Panc1 (cell line): ENCODE data around the gene RER1. TPM values are rescaled to one million over a fixed set of nuclear protein-coding genes. Genes with fewer than 3 reads are reported as not detected.

Experiments
- ATAC-seq: fragments of 200-7000 bp; cut with Tn5 transposase; 2 replicates; pipeline ENCODE4 v1.9.1; 2020; ENCODE audit warnings: mild to moderate bottlenecking, moderate library complexity
- BruUV-seq: library from RNA; stranded (reverse); fragments of 400-500 nt; replicated peaks from 2 replicates; lab custom pipeline; 2021; lab: Mats Ljungman, UMichigan
- CTCF ChIA-PET: fragments of 300-600 bp; sonication (Branson Sonifier 250); formaldehyde crosslinking; loops from one replicate; lab custom pipeline; 2022; ENCODE audit warnings: antibody characterized with exemption; lab: Charles Lee
- POLR2A ChIA-PET: fragments of 300-600 bp; sonication (Branson Sonifier 250); formaldehyde crosslinking; loops from one replicate; lab custom pipeline; 2022; ENCODE audit warnings: antibody characterized with exemption; lab: Charles Lee
- DNase-seq: peaks from one replicate; pipeline ENCODE4 v3.0.0-alpha.2; 2010; ENCODE audit warnings: low read depth, low spot score
- H3K27ac ChIP-seq: 2 replicates; pipeline ENCODE4 v1.5.1; 2011; ENCODE audit warnings: mild to moderate bottlenecking, low read length, inconsistent platforms
- H3K27me3 ChIP-seq: fragments of 200-500 bp; sonication (Bioruptor generic); 2 replicates; pipeline ENCODE4 v1.6.0; 2014; ENCODE audit warnings: low read length, inconsistent platforms; ENCODE audit not compliant: control insufficient read depth, insufficient read depth
- H3K36me3 ChIP-seq: fragments of 200-500 bp; sonication (Bioruptor generic); 2 replicates; pipeline ENCODE4 v1.5.1; 2014; ENCODE audit warnings: inconsistent platforms, mild to moderate bottlenecking, low read length, moderate library complexity; ENCODE audit not compliant: control insufficient read depth, insufficient read depth
- H3K4me1 ChIP-seq: 2 replicates; pipeline ENCODE4 v1.5.1; 2011; ENCODE audit warnings: inconsistent platforms, mild to moderate bottlenecking, low read length, moderate library complexity; ENCODE audit not compliant: control insufficient read depth, insufficient read depth
- H3K4me3 ChIP-seq, 2 experiments: 2 replicates each; pipeline ENCODE4 v1.5.1; 2011 to 2012; ENCODE audit warnings: low read depth in 2 of 2, low read length in 2 of 2, mild to moderate bottlenecking in 2 of 2, inconsistent platforms in 1 of 2, moderate library complexity in 1 of 2
- H3K9me3 ChIP-seq: fragments of 200-500 bp; sonication (Bioruptor generic); 2 replicates; pipeline ENCODE4 v1.5.1; 2014; ENCODE audit warnings: low read depth, mild to moderate bottlenecking, inconsistent platforms, low read length, moderate library complexity; ENCODE audit not compliant: control insufficient read depth, insufficient read depth
- POLR2AphosphoS5 ChIP-seq: IDR thresholded peaks from 2 replicates; pipeline ENCODE4 v1.6.1; 2012; ENCODE audit warnings: mild to moderate bottlenecking, low read depth, low read length, moderate library complexity
- REST ChIP-seq, 2 experiments: IDR thresholded peaks; 2 replicates each; pipeline ENCODE4 v1.6.1; 2011 to 2012; ENCODE audit warnings: low read depth in 2 of 2, control low read depth in 1 of 2, low read length in 1 of 2, mild to moderate bottlenecking in 1 of 2, moderate library complexity in 1 of 2; ENCODE audit not compliant: insufficient read depth in 1 of 2
- SIN3A ChIP-seq: IDR thresholded peaks from 2 replicates; pipeline ENCODE4 v1.6.1; 2012; ENCODE audit warnings: low read depth, mild to moderate bottlenecking, low read length, moderate library complexity, borderline replicate concordance; ENCODE audit not compliant: insufficient read depth
- TCF7L2 ChIP-seq: IDR thresholded peaks from 2 replicates; pipeline ENCODE4 v1.6.1; 2011; ENCODE audit warnings: mild to moderate bottlenecking, low read depth, low read length, inconsistent platforms
- in situ Hi-C: cut with HindIII; loops from 2 replicates; pipeline ENCODE4 v1.10.0; 2016; ENCODE audit warnings: low sequenced_read_pairs, low pct_unique_long_range_greater_than_20kb
- intact Hi-C: fragments of 100-400 bp; cut with micrococcal nuclease; formaldehyde crosslinking; loops from one replicate; pipeline ENCODE4 v1.10.0; 2022; ENCODE audit not compliant: unreplicated experiment
- total RNA-seq: library from RNA; stranded (reverse); gene quantifications from one replicate; pipeline ENCODE4 v1.2.1, GENCODE V29; 2021; ENCODE audit not compliant: unreplicated experiment
- TF ChIP-seq, protein P1 (sequence below): fragments of 450-650 bp; IDR thresholded peaks from 2 replicates; pipeline ENCODE4 v1.5.1; 2017; ENCODE audit warnings: mild to moderate bottlenecking

RER1 gene
- total RNA-seq, 1 experiment from 2014 or later: 235 TPM

GRCh38 chr1:2350911-2351655 is 40.6 kb upstream of the RER1 start:
- POLR2A ChIA-PET: no interaction called here

GRCh38 chr1:2351723-2352122 is 39.9 kb upstream of the RER1 start:
- Histone ChIP-seq H3K27me3 (no peaks in the 10 kb centered on the region), H3K4me3 (no peak overlapping the region), H3K9me3 (no peaks in the 10 kb centered on the region), H3K27ac (no peak overlapping the region), H3K36me3 (no peaks in the 10 kb centered on the region), H3K4me1 (no peaks in the 10 kb centered on the region)
- intact Hi-C loops: no loop called here
- POLR2A ChIA-PET: no interaction called here
- no TSS peak for BruUV-seq
- CTCF ChIA-PET: interaction anchor here (0.5 kb wide), 1 partner anchor 42 kb away, joined by 3 read pairs; no protein-coding TSS in a partner anchor
- no peak for DNase-seq
- in situ Hi-C loops: no loop called here
- TF ChIP-seq SIN3A (no peak), REST (IDR thresholded peaks at IDR 0.05; ENCODE audit: insufficient read depth in 1 of 2, low read depth in 2 of 2, low read length in 1 of 2) (no peak)
- ATAC-seq: no peak

More at GRCh38 chr1:2350911-2351655, 40.6 kb upstream of the RER1 start:
- ATAC-seq (no peak), DNase-seq (no peak)
- CTCF ChIA-PET: interaction anchor here (0.5 kb wide), 1 partner anchor 42 kb away, joined by 3 read pairs; no protein-coding TSS in a partner anchor
- no peaks in the 10 kb centered on the region for H3K27me3 ChIP-seq
- no peaks in the 10 kb centered on the region for H3K36me3 ChIP-seq
- in situ Hi-C loops (no loop called here), intact Hi-C loops (no loop called here)
- no peak overlapping the region for H3K4me3 ChIP-seq
- BruUV-seq: no TSS peak
- H3K27ac ChIP-seq: no peak overlapping the region
- H3K4me1 ChIP-seq: no peaks in the 10 kb centered on the region
- TF ChIP-seq SIN3A: no peak
- TF ChIP-seq, protein P1, sequence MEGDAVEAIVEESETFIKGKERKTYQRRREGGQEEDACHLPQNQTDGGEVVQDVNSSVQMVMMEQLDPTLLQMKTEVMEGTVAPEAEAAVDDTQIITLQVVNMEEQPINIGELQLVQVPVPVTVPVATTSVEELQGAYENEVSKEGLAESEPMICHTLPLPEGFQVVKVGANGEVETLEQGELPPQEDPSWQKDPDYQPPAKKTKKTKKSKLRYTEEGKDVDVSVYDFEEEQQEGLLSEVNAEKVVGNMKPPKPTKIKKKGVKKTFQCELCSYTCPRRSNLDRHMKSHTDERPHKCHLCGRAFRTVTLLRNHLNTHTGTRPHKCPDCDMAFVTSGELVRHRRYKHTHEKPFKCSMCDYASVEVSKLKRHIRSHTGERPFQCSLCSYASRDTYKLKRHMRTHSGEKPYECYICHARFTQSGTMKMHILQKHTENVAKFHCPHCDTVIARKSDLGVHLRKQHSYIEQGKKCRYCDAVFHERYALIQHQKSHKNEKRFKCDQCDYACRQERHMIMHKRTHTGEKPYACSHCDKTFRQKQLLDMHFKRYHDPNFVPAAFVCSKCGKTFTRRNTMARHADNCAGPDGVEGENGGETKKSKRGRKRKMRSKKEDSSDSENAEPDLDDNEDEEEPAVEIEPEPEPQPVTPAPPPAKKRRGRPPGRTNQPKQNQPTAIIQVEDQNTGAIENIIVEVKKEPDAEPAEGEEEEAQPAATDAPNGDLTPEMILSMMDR: no peak
- no peak for TF ChIP-seq POLR2AphosphoS5
- TF ChIP-seq TCF7L2: no peak
- no peak for TF ChIP-seq REST (IDR thresholded peaks at IDR 0.05; ENCODE audit: insufficient read depth in 1 of 2, low read depth in 2 of 2, low read length in 1 of 2)
- no peaks in the 10 kb centered on the region for H3K9me3 ChIP-seq
